GM18526 (cell line): ENCODE results near the gene CCDC146.

Source experiments
- POLR2A ChIP-seq: IDR thresholded peaks from 3 replicates; pipeline ENCODE4 v1.6.1; 2011; ENCODE audit not compliant: insufficient read length; ENCODE audit errors: extremely low read depth

CCDC146 gene

GRCh38 chr7:77281780-77282478, 159.5 kb downstream of the CCDC146 start:
- no peak for TF ChIP-seq POLR2A

GRCh38 chr7:77282897-77283296, 160.5 kb downstream of the CCDC146 start:
- TF ChIP-seq POLR2A, result no peak

- no peak for TF ChIP-seq POLR2A
These were observed 161.6 kb downstream of the CCDC146 start for GRCh38 chr7:77284005-77284404.

GRCh38 chr7:77284616-77285015, 162.2 kb downstream of the CCDC146 start:
- TF ChIP-seq POLR2A, result no peak

- no peak for TF ChIP-seq POLR2A
These were observed 166.4 kb downstream of the CCDC146 start for GRCh38 chr7:77288676-77289320.

- TF ChIP-seq POLR2A, result no peak
These were observed 167.0 kb downstream of the CCDC146 start for GRCh38 chr7:77289387-77289786.

GRCh38 chr7:77290425-77290824, 168.0 kb downstream of the CCDC146 start:
- TF ChIP-seq POLR2A, result no peak

GRCh38 chr7:77293046-77293445, 170.6 kb downstream of the CCDC146 start:
- no peak for TF ChIP-seq POLR2A

GRCh38 chr7:77295549-77295948, 173.1 kb downstream of the CCDC146 start:
- no peak for TF ChIP-seq POLR2A

GRCh38 chr7:77306231-77307067, 184.0 kb downstream of the CCDC146 start:
- TF ChIP-seq POLR2A, result no peak

- no peak for TF ChIP-seq POLR2A
These were observed 186.4 kb downstream of the CCDC146 start for GRCh38 chr7:77308792-77309191.

- TF ChIP-seq POLR2A, result no peak
These were observed 187.4 kb downstream of the CCDC146 start for GRCh38 chr7:77309714-77310220.

GRCh38 chr7:77310982-77311381, 188.6 kb downstream of the CCDC146 start:
- no peak for TF ChIP-seq POLR2A

GRCh38 chr7:77313085-77313484, 190.7 kb downstream of the CCDC146 start:
- TF ChIP-seq POLR2A, result no peak

GRCh38 chr7:77313876-77314480, 191.6 kb downstream of the CCDC146 start:
- TF ChIP-seq POLR2A, result no peak
